Liver (tissue), 9 donors: ENCODE measurements around the gene TRAPPC10. TPM values are rescaled to one million over a fixed set of nuclear protein-coding genes. Genes with fewer than 3 reads are reported as not detected.

Experiments
- DNase-seq: peaks from one replicate; pipeline ENCODE4 v3.0.0-alpha.2; 2017; ENCODE audit warnings: low spot score
- H3K27ac ChIP-seq, 2 donors: one replicate each; pipeline ENCODE4 v1.7.0; 2013; ENCODE audit warnings: inconsistent platforms in 2 of 2, low read length in 2 of 2, control low read depth in 1 of 2, low read depth in 1 of 2, mild to moderate bottlenecking in 1 of 2
- H3K27me3 ChIP-seq, 4 donors: one replicate each; pipeline versions ENCODE4 v1.6.1 to v1.7.0; 2013; ENCODE audit warnings: low read length in 3 of 4, inconsistent platforms in 1 of 4, mild to moderate bottlenecking in 1 of 4, moderate library complexity in 1 of 4; ENCODE audit not compliant: control insufficient read depth in 4 of 4, insufficient read depth in 4 of 4
- H3K36me3 ChIP-seq, 4 donors: one replicate each; pipeline versions ENCODE4 v1.6.1 to v1.7.0; 2013; ENCODE audit warnings: low read length in 3 of 4, mild to moderate bottlenecking in 3 of 4, low read depth in 1 of 4, moderate library complexity in 1 of 4; ENCODE audit not compliant: control insufficient read depth in 4 of 4, insufficient read depth in 3 of 4
- H3K4me1 ChIP-seq, 4 donors: one replicate each; pipeline versions ENCODE4 v1.6.1 to v1.7.0; 2013; ENCODE audit warnings: low read length in 3 of 4, mild to moderate bottlenecking in 3 of 4, moderate library complexity in 1 of 4; ENCODE audit not compliant: control insufficient read depth in 4 of 4, insufficient read depth in 4 of 4
- H3K4me3 ChIP-seq, 3 donors: one replicate each; pipeline versions ENCODE4 v1.6.1 to v1.7.0; 2013; ENCODE audit warnings: low read length in 3 of 3, control low read depth in 1 of 3, low read depth in 1 of 3, mild to moderate bottlenecking in 1 of 3
- H3K9ac ChIP-seq, 2 donors: one replicate each; pipeline ENCODE4 v1.7.0; 2013; ENCODE audit warnings: low read length in 2 of 2, mild to moderate bottlenecking in 2 of 2, moderate library complexity in 2 of 2, control low read depth in 1 of 2, low read depth in 1 of 2
- H3K9me3 ChIP-seq, 4 donors: one replicate each; pipeline versions ENCODE4 v1.6.1 to v1.7.0; 2013; ENCODE audit warnings: low read length in 3 of 4; ENCODE audit not compliant: control insufficient read depth in 4 of 4
- CTCF ChIP-seq: fragments of 150-350 bp; IDR thresholded peaks from 2 replicates; pipeline ENCODE4 v1.5.1; 2017; ENCODE audit warnings: improper control_type of control experiment, low read depth, low read length; ENCODE audit not compliant: missing input control
- EGR1 ChIP-seq, 2 donors: IDR thresholded peaks; 2 replicates each; pipeline ENCODE4 v1.6.1; 2016 to 2018; ENCODE audit warnings: antibody characterized with exemption in 2 of 2, low read depth in 2 of 2
- FOXA1 ChIP-seq: IDR thresholded peaks from 2 replicates; pipeline ENCODE4 v1.6.1; 2016; ENCODE audit warnings: antibody characterized with exemption
- GABPA ChIP-seq, 2 donors: IDR thresholded peaks in 1 of 2; conservative IDR thresholded peaks in 1 of 2; 2 replicates each; pipeline ENCODE4 v1.6.1; 2016; ENCODE audit warnings: antibody characterized with exemption in 2 of 2, mild to moderate bottlenecking in 1 of 2, moderate library complexity in 1 of 2
- HNF4G ChIP-seq: IDR thresholded peaks from 2 replicates; pipeline ENCODE4 v1.6.1; 2016; ENCODE audit warnings: antibody characterized with exemption
- MAX ChIP-seq: IDR thresholded peaks from 2 replicates; pipeline ENCODE4 v1.6.1; 2016; ENCODE audit warnings: antibody characterized with exemption
- NR2F2 ChIP-seq: IDR thresholded peaks from 2 replicates; pipeline ENCODE4 v1.6.1; 2016; ENCODE audit warnings: antibody characterized with exemption
- RAD21 ChIP-seq, 2 donors: IDR thresholded peaks; 2 replicates each; pipeline ENCODE4 v1.6.1; 2016; ENCODE audit warnings: antibody characterized with exemption in 2 of 2, mild to moderate bottlenecking in 2 of 2
- RXRA ChIP-seq, 2 donors: IDR thresholded peaks; 2 replicates each; pipeline ENCODE4 v1.6.1; 2017 to 2018; ENCODE audit warnings: antibody characterized with exemption in 2 of 2, mild to moderate bottlenecking in 1 of 2
- SP1 ChIP-seq: IDR thresholded peaks from 2 replicates; pipeline ENCODE4 v1.6.1; 2018; ENCODE audit warnings: antibody characterized with exemption, mild to moderate bottlenecking
- TAF1 ChIP-seq: conservative IDR thresholded peaks from 2 replicates; pipeline ENCODE4 v1.6.1; 2016; ENCODE audit warnings: antibody characterized with exemption, mild to moderate bottlenecking
- YY1 ChIP-seq: IDR thresholded peaks from 2 replicates; pipeline ENCODE4 v1.6.1; 2016; ENCODE audit warnings: antibody characterized with exemption, mild to moderate bottlenecking
- WGBS: extraction: QIAGEN DNeasy Blood & Tissue Kit; methylation state at CpG from one replicate; pipeline ENCODE4 v1.1.7; 2013; 5-methylcytosine and 5-hydroxymethylcytosine counted together
- polyA plus RNA-seq, 2 donors: library from polyadenylated mRNA; stranded (reverse) in 1 of 2; unstranded in 1 of 2; fragments of 200-250 nt in 1 of 2; fragments of >200 nt in 1 of 2; fragmentation: Nextera tagmentation in 1 of 2; extraction: Ambion mirVana in 1 of 2; gene quantifications; one replicate each; pipeline versions ENCODE4 v1.2.1 to v1.2.3, GENCODE V29; 2013 to 2015
- total RNA-seq, 2 donors: library from RNA; depleted of rRNA; stranded (reverse); fragments of >200 nt; gene quantifications; one replicate each; pipeline ENCODE4 v1.2.3, GENCODE V29; 2014
- TF ChIP-seq, protein P1 (sequence below): IDR thresholded peaks from 2 replicates; pipeline ENCODE4 v1.6.1; 2016; ENCODE audit warnings: antibody characterized with exemption
- donor health status: healthy.
- donor health status: healthy.
- donor health status: healthy.
- donor health status: healthy.
- donor health status: healthy.

The TRAPPC10 gene
- total and polyA plus RNA-seq, 4 donors: 4.9 to 24.9 (median 11.9) TPM

- WGBS: 66% methylated on average over 11 of the region's 11 CpGs
- no peak overlapping the region for H3K4me3 ChIP-seq
- no peaks in the 10 kb centered on the region for H3K9me3 ChIP-seq
- H3K9ac ChIP-seq: no peak overlapping the region
- H3K36me3 ChIP-seq: peaks cover 2 to 29% (median 13%) of the 10 kb centered on the region in 4 donors
- no peaks in the 10 kb centered on the region for H3K27me3 ChIP-seq
- peaks cover 0 to 9% (median 3%) of the 10 kb centered on the region in 4 donors for H3K4me1 ChIP-seq
- DNase-seq: no peak
- TF ChIP-seq, protein P1, sequence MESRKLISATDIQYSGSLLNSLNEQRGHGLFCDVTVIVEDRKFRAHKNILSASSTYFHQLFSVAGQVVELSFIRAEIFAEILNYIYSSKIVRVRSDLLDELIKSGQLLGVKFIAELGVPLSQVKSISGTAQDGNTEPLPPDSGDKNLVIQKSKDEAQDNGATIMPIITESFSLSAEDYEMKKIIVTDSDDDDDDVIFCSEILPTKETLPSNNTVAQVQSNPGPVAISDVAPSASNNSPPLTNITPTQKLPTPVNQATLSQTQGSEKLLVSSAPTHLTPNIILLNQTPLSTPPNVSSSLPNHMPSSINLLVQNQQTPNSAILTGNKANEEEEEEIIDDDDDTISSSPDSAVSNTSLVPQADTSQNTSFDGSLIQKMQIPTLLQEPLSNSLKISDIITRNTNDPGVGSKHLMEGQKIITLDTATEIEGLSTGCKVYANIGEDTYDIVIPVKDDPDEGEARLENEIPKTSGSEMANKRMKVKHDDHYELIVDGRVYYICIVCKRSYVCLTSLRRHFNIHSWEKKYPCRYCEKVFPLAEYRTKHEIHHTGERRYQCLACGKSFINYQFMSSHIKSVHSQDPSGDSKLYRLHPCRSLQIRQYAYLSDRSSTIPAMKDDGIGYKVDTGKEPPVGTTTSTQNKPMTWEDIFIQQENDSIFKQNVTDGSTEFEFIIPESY: no peak
- no peak for TF ChIP-seq MAX
- no peak for TF ChIP-seq HNF4G
- TF ChIP-seq NR2F2: no peak
- no peak for TF ChIP-seq SP1
- TF ChIP-seq GABPA (IDR thresholded peaks at IDR 0.05 in 1 of 2, conservative IDR thresholded peaks at IDR 0.05 in 1 of 2): no peak
- TF ChIP-seq YY1: no peak
- no peak for TF ChIP-seq RXRA (IDR thresholded peaks at IDR 0.05)
- peak overlapping the region in 1 of 2 donors; percentile 46 for H3K27ac ChIP-seq
These were observed 39.4 kb downstream of the TRAPPC10 start for GRCh38 chr21:44051462-44051941.

DNA sequence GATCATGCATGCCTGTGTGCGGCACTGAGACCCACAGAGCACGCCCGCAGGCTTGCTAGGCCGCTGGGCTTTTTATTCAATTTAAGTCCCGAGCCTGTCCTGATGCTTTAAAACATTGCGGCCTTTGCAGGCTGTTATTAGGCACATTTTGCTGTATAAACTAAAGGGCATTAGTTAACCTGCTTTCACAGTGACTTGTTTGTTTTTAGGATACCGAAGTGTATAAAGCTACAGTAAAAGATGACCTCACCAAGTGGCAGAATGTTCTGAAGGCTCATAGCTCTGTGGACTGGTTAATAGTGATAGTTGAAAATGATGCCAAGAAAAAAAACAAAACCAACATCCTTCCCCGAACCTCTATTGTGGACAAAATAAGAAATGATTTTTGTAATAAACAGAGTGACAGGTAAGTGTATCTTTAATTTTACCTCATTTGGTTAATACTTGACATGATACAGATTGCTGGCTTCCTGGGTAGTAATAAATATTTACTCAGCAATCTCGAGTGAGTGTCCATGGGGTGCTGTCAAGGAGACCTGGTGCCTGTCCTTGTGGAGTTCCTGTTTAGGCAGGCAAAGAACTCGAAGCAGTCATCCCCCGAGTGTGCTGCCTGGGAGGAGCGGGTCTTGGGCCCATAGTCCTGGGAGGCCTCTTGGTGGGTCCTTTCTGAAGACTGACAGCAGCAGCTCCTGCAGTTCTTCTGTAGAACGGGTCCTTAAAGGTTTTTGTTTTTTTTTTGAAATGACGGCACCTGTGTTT, 40.1 kb downstream of the TRAPPC10 start:
- 79% methylated on average over 14 of the region's 14 CpGs for WGBS
- no peak for DNase-seq
- no peak overlapping the region for H3K4me3 ChIP-seq

GRCh38 chr21:44052830-44053226, 40.7 kb downstream of the TRAPPC10 start:
- Histone ChIP-seq H3K27me3 (no peaks in the 10 kb centered on the region), H3K4me1 (peaks cover 0 to 9% (median 3%) of the 10 kb centered on the region in 4 donors), H3K9ac (no peak overlapping the region), H3K9me3 (no peaks in the 10 kb centered on the region), H3K4me3 (no peak overlapping the region), H3K36me3 (peaks cover 0 to 24% (median 15%) of the 10 kb centered on the region in 4 donors), H3K27ac (no peak overlapping the region)
- TF ChIP-seq, protein P1: no peak
- TF ChIP-seq CTCF (no peak), SP1 (no peak), NR2F2 (no peak), RXRA (IDR thresholded peaks at IDR 0.05) (no peak)
- 93% methylated on average over 6 of the region's 6 CpGs for WGBS
- no peak for DNase-seq

More for the DNA sequence above, 40.1 kb downstream of the TRAPPC10 start:
- peaks cover 0 to 28% (median 12%) of the 10 kb centered on the region in 4 donors for H3K36me3 ChIP-seq
- H3K27me3 ChIP-seq: no peaks in the 10 kb centered on the region
- H3K9me3 ChIP-seq: no peaks in the 10 kb centered on the region
- H3K4me1 ChIP-seq: peaks cover 0 to 9% (median 3%) of the 10 kb centered on the region in 4 donors
- H3K27ac ChIP-seq: peak overlapping the region in 1 of 2 donors; percentile 46
- no peak overlapping the region for H3K9ac ChIP-seq
- TF ChIP-seq YY1: no peak
- TF ChIP-seq, protein P1: no peak
- TF ChIP-seq FOXA1: no peak
- TF ChIP-seq RAD21 (IDR thresholded peaks at IDR 0.05): no peak
- no peak for TF ChIP-seq EGR1 (IDR thresholded peaks at IDR 0.05; ENCODE audit: low read depth in 2 of 2)
- no peak for TF ChIP-seq SP1
- no peak for TF ChIP-seq HNF4G
- TF ChIP-seq NR2F2: no peak
- no peak for TF ChIP-seq GABPA (IDR thresholded peaks at IDR 0.05 in 1 of 2, conservative IDR thresholded peaks at IDR 0.05 in 1 of 2)
- TF ChIP-seq TAF1: no peak
